GM12878 (cell line): Measurements from ENCODE around the gene P3R3URF. TPM values are rescaled to one million over a fixed set of nuclear protein-coding genes. Genes with fewer than 3 reads are reported as not detected.

Experiments used
- BCLAF1 ChIP-seq: fragments of 450-650 bp; IDR thresholded peaks from 2 replicates; pipeline ENCODE4 v1.6.1; 2017; ENCODE audit warnings: antibody characterized with exemption, mild to moderate bottlenecking, moderate library complexity
- IKZF1 ChIP-seq: fragments of 450-650 bp; conservative IDR thresholded peaks from 2 replicates; pipeline ENCODE4 v1.6.1; 2017; ENCODE audit warnings: antibody characterized with exemption, mild to moderate bottlenecking
- MYC ChIP-seq: IDR thresholded peaks from 2 replicates; pipeline ENCODE4 v1.6.1; 2011; ENCODE audit warnings: mild to moderate bottlenecking, low read length, moderate library complexity, inconsistent platforms; ENCODE audit not compliant: insufficient read depth, insufficient replicate concordance, insufficient read length, severe bottlenecking
- NFYB ChIP-seq: IDR thresholded peaks from 2 replicates; pipeline ENCODE4 v1.6.1; 2011; ENCODE audit warnings: low read depth, mild to moderate bottlenecking, low read length, improper control_type of control experiment, moderate library complexity; ENCODE audit not compliant: insufficient read depth
- SMAD1 ChIP-seq: fragments of 450-650 bp; IDR thresholded peaks from 2 replicates; pipeline ENCODE4 v1.6.1; 2018; ENCODE audit warnings: mild to moderate bottlenecking, low read depth; ENCODE audit not compliant: partially characterized antibody
- SUPT20H ChIP-seq: IDR thresholded peaks from 2 replicates; pipeline ENCODE4 v1.6.1; 2011; ENCODE audit warnings: low read depth, mild to moderate bottlenecking, low read length, moderate library complexity, borderline replicate concordance; ENCODE audit not compliant: control insufficient read depth
- SUZ12 ChIP-seq: fragments of 200-600 bp; sonication (generic); IDR thresholded peaks from one replicate; pipeline ENCODE4 v1.6.1; 2018; ENCODE audit warnings: antibody characterized with exemption, mild to moderate bottlenecking; ENCODE audit not compliant: unreplicated experiment
- TCF12 ChIP-seq: IDR thresholded peaks from 2 replicates; pipeline ENCODE4 v1.6.1; 2011; ENCODE audit warnings: low read depth, mild to moderate bottlenecking, low read length
- USF1 ChIP-seq: IDR thresholded peaks from 2 replicates; pipeline ENCODE4 v1.6.1; 2011; ENCODE audit warnings: borderline replicate concordance, low read depth, mild to moderate bottlenecking, moderate library complexity, mixed read lengths, low read length; ENCODE audit not compliant: insufficient read depth; ENCODE audit errors: extremely low read length
- ZBTB33 ChIP-seq: fragments of 450-650 bp; IDR thresholded peaks from 2 replicates; pipeline ENCODE4 v1.6.1; 2017; ENCODE audit warnings: mild to moderate bottlenecking
- polyA plus RNA-seq, 11 experiments: library from polyadenylated mRNA; depleted of rRNA in 4 of 11; unstranded in 6 of 11; stranded (reverse) in 5 of 11; fragments of >200 nt; fragmentation: Nextera tagmentation in 4 of 11; fragmentation: Illumina TruSeq in 1 of 11; extraction: Ambion mirVana in 4 of 11; extraction: Trizol in 1 of 11; gene quantifications; 1 replicate in 1 of 11; 2 replicates in 10 of 11; pipeline versions ENCODE4 v1.2.1 to v1.2.3, GENCODE V29; 2011 to 2016; ENCODE audit warnings: inconsistent platforms in 2 of 11, missing spikeins in 2 of 11, low read depth in 1 of 11
- total RNA-seq, 4 experiments: library from RNA; depleted of rRNA in 3 of 4; stranded (reverse); fragments of >200 nt in 3 of 4; fragmentation: Illumina TruSeq in 1 of 4; extraction: Trizol in 1 of 4; gene quantifications; 2 replicates each; pipeline versions ENCODE4 v1.2.1 to v1.2.3, GENCODE V29; 2013 to 2021

The P3R3URF gene
- total and polyA plus RNA-seq, 10 of the 15 experiments (the other 5 are each of a cell fraction or from before 2014, with no cell fraction given): not detected

- no peak for TF ChIP-seq NFYB
- no peak for TF ChIP-seq SUZ12
- no peak for TF ChIP-seq ZBTB33
- TF ChIP-seq MYC: no peak
- no peak for TF ChIP-seq BCLAF1
- no peak for TF ChIP-seq USF1
- no peak for TF ChIP-seq SMAD1
- TF ChIP-seq IKZF1: no peak
- TF ChIP-seq SUPT20H: no peak
- TF ChIP-seq TCF12: no peak
Observed at GRCh38 chr1:46221749-46222148, 45.5 kb upstream of the P3R3URF start (continued).
